Measurements from ENCODE around the gene KCNJ14.
"Not testable (repeated sequence)": the region's sequence is repeated elsewhere in the genome, so short reads cannot be mapped to it uniquely, and the experiment has no call there.

Gene KCNJ14

DNA sequence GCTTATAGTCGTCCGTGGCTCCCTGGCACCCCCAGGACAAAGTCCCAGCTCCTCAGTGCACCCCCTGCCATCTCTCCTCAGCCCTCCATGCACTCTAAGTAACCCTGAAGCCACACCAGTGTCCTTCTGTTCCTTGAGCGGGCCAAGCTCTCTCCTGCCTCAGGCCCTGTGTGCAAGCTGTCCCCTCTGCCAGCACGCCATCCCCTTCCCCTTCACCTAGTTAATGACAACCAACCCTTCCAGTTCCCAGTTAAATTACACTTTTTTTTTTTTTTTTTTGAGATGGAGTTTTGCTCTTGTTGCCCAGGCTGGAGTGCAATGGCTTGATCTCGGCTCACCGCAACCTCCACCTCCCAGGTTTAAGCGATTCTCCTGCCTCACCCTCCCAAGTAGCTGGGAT is 33.1 kb downstream of the KCNJ14 start:
- not testable (repeated sequence) for DNase-seq (ENCODE audit: low read depth)

GRCh38 chr19:48489608-48490216 is 34.3 kb downstream of the KCNJ14 start:
- DNase-seq (ENCODE audit: low read depth), result no peak

DNA sequence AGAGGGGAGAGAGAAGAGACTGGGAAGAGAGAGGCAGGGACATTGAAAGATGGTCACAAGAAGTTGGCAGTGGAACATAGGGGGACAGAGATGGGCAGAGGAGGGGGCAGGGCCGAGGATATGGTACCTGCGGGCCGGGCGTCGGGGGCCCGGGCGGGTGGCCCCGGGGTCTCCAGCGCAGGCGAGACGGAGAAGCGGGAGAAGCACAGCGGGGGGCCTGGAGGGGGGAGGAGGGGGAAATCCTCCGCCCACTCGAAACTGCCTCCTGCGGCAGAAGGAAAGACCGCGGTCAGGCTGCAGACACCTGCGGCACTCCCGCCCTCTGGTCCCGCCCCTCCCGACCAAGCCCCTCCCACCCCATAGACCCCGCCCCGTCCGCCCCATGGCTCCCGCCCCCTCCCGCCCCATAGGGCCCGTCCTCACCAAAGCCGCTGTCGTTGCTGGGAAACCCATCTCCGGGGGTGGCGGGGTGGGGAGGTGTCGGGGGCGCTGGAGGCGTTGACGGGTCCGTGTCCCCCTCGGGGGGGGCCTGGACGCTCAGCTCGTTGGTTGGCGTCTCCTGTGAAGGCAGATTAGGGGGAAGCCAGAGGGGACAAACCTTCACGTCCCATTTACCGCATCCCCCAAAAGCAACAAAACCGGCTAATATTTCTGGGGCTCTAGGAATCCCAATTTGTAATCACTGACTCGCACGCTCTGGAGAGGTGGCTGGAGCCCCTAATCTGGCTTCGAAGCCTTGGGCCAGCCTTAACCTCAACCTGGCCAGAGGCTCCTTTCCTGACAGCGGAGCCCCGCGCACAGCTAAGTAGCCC is 35.8 kb downstream of the KCNJ14 start:
- no peak for DNase-seq (ENCODE audit: low read depth)

DNA sequence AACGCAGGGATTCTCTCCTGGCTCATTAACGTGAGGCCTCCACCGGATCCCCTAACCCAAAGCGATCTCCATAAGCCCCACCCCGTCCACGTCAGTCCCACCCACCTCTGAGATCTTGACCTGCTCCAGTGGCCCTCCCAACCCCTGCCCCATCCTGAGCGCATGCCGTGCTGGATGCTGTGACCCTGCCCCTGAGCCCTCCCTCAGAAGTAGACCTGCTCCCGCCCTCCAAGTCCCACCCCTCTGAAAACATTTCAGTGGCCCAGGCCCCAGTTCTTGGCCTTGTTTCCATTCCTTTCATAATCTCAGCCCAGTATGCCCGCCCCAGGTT is 36.4 kb downstream of the KCNJ14 start:
- DNase-seq (ENCODE audit: low read depth), result no peak

- DNase-seq (ENCODE audit: low read depth), result peak; percentile 85
Observed at GRCh38 chr19:48492925-48493717, 37.7 kb downstream of the KCNJ14 start.

DNA sequence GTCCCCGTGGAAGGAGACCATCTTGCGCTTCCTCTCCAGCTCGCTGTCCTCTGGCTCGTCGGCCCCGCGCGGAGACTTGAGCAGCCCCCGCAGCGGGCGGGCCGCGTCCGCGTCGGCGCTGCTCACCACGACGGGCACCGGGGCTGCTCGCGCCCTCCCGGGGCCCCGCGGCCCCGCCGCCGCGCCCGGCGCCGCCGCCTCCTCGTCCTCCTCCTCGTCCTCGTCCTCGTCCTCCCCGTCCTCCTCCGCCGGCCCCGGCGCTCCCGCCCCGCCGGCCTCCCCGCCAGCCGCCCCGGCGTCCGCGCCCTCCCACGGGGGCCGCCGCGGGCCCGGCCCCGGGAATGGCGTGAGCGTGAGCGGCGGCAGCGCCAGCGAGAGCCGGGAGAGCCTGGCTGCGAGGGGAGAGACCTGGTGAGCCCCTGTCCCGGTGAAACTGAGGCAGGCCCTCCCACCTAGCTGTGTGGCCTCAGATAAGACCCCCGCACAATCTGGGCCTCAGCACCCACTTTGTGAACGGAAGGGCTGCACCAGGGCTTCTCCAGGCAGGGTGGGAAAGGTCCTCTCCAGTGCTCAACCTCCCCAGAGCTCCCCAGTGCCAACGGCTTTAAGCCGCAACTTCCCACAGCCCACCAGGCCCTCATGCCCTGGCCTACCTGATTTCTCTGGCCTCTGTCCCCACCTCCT is 38.5 kb downstream of the KCNJ14 start:
- DNase-seq (ENCODE audit: low read depth), result no peak

DNA sequence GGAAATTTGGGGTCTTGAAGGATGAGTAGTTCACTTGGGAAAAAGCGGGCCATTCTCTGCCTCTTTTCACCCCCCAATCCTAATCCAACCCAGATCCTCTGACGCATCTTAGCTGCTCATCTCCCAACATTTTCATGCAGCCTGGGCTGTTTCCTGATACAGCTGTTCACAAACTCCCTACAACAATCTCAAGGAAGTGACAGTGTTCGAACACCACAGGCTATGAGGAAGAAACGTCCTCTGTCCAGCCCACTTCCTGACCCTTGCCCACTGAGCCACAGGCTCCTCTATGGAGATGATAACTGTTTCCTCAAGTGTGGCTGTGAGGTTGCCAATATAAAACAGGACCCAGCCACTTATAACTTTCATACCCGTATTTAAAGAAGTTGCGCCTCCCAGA is 40.0 kb downstream of the KCNJ14 start:
- no peak for DNase-seq (ENCODE audit: low read depth)

- no peak for DNase-seq (ENCODE audit: low read depth)
Observed at GRCh38 chr19:48496959-48497727, 41.8 kb downstream of the KCNJ14 start.

GRCh38 chr19:48497728-48498594 is 42.6 kb downstream of the KCNJ14 start:
- DNase-seq (ENCODE audit: low read depth), result no peak

- no peak for DNase-seq (ENCODE audit: low read depth)
Observed at GRCh38 chr19:48498595-48499311, 43.4 kb downstream of the KCNJ14 start.

DNA sequence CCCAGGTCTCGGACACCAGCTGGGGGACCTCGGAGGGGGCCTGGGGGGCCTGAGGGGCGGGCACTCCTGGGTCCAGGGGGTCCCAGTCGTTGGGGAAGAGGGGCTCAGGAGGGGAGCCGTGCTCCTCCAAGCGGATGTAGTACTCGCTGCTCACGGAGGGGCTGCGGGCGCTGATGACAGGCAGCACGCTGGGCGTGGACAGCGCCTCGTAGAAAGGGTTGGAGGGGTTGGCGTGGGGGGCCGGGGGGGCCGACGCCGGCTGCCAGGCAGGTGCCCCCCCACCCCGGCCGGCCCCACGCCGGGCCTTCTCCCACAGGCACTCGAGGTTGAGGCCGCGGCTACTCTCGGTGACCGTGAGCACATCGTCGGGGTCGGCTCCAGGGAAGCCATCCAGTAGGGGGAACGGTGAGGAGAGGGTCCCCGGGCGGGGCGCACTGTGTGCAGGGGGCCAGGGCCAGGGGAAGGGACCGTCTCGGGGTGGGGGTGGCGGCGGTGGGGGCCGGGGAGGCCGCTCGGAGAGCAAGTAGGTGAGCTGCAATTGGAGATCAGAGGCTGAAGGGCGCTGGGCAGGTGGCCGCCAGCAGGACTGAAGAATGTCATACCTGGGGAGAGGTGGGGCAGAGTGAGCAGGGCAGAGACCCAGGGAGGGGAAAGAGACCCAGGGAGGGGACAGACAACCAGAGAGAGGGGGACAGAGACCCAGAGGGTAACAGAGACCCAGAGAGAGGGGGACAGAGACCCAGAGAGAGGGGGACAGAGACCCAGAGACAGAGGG is 44.1 kb downstream of the KCNJ14 start:
- DNase-seq (ENCODE audit: low read depth), result no peak

DNA sequence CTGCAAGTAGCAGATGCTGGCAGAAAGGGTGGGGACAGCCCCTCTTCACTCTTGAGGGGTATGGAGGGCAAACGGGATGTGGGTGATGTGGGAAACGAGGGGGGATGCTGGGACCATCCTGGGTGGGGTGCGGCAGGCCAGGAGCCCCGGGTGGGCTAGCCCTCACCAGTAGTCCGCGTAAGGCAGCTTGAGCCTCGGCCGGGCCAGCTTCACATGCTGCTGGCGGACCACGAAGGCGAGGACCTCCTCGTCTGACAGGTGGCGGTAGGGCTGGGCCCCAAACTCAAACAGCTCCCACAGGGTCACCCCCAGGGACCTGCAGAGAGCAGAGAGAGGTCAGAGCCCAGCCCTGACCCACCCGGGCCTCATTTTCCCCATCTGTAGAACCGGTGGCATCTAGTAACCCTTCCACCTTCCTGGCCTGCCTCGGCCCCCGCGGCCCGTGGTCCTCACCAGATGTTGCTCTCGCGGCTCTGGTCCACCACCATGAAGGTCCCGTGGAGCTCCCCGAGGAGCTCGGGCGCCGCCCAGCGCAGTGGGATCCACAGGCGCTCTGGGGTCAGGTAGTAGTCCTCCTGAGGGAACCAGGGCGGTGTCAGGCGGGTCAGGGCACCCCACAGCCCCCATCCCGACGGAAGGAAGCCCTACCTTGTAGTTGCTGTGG is 45.6 kb downstream of the KCNJ14 start:
- no peak for DNase-seq (ENCODE audit: low read depth)

- DNase-seq (ENCODE audit: low read depth), result no peak
Observed at GRCh38 chr19:48501494-48502349, 46.3 kb downstream of the KCNJ14 start.

- no peak for DNase-seq (ENCODE audit: low read depth)
Observed at GRCh38 chr19:48502350-48503018, 47.1 kb downstream of the KCNJ14 start.

DNA sequence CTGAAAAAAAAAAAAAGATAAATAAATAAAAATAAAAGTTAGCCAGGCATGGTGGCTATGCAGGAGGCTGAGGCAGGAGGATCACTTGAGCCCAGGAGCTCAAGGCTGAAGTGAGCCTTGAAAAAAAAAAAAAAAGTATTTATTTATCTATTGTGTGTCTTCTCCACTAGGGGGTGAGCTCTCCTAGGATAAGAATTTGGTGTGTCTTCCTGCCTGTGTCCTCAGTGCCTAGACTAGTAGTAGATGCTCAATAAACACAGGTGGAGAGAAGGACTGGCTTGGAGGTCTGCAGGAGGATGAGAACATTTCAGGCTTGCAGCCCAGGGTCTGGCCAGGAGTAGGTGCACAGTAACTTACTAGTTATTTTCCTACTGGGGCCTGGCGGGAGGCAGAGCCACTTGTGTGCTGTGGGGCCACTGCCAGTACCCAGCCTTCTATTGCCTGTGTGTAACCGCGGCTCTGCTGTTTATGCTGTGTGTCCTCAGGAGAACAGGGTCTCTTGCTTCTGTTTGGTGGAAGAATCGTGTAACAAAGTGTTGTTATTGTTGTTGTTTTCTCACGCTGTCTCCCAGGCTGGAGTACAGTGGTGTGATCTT is 50.9 kb downstream of the KCNJ14 start:
- no peak for DNase-seq (ENCODE audit: low read depth)

- DNase-seq (ENCODE audit: low read depth), result no peak
Observed at GRCh38 chr19:48507911-48508439, 52.6 kb downstream of the KCNJ14 start.
